Frontal cortex (tissue), 4 donors: ENCODE results near the gene APC. TPM values are rescaled to one million over a fixed set of nuclear protein-coding genes. Genes with fewer than 3 reads are reported as not detected.
A peak's percentile ranks its signal among the peaks of the same experiment; 100 is the strongest.

Experiments
- DNase-seq, 2 donors: peaks; one replicate each; pipeline ENCODE4 v3.0.0; 2012; ENCODE audit warnings: low spot score in 2 of 2
- FAIRE-seq: peaks from 2 replicates; lab custom pipeline; 2012; peaks lifted over from hg19 to GRCh38; lab: Jason Lieb, UNC
- total RNA-seq: library from RNA; depleted of rRNA; stranded (reverse); fragments of >200 nt; gene quantifications from one replicate; pipeline ENCODE4 v1.2.3, GENCODE V29; 2014
- donor health status: control.
- donor health status: control.
- donor health status: control.

Gene APC
- total RNA-seq, 1 donor from 2014 or later = 301 TPM

- peak; percentile 96 for FAIRE-seq
- DNase-seq = no peak
These were observed 25.5 kb downstream of the APC start for GRCh38 chr5:112763165-112763564.

DNA sequence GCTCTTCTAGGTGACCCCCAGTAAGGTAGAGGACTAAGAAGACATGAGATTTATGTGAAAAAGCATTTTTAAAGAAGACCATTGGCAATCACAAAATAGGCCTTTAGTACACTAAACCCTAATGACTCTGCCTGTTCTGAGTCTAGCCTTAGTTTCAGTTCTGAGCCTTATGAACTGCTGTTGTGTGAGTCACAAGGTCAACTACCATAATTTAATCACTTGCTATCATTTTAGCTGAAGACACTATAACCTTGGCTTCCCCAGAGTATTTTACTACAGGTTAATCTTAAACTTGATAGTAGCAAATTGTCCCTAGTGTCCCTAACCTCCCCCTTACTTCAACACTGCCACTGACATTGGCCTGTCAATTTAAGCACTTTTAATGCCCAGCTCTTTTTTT lies 34.4 kb downstream of the APC start:
- no peak for DNase-seq

DNA sequence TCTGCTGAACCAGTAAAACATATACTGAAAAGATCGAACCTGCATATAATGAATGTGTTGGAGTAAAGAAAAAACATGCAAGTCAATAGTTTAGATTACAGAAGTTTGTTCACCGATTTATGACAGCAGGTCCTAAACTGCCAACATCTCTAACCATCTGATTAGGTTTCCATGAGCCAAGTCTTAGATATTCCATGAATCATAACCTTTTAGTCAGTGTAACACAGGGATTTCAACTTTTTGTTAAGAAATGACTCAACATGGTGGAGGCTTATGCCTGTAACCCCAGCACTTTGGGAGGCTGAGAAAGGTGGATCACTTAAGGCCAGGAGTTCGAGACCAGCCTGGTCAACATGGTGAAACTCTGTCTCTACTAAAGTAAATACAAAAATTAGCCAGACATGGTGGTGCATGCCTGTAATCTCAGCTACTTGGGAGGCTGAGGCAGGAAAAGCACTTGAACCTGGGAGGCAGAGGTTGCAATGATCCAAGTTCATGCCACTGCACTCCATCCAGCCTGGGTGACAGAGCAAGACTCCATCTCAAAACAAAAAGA lies 38.7 kb downstream of the APC start:
- DNase-seq (no peak), FAIRE-seq (no peak)

More for the DNA sequence above, 34.4 kb downstream of the APC start:
- no peak for FAIRE-seq

DNA sequence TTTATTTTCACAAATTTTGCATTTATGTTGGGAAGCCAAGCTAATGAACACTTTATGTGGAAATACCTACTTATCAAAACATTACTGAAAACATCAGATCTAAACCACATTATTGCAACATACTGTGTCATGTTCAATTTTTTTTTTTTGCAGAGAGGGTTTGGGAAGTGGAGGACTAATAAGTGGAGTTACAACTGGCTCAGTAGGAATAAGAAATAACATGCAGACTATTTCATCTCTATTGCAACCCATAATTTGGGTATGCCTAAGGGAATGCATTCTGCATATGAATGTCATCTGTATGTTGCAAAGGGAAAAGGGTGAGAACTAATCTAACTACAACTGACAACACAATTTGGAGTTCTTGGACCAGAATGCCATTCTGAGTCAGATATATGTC lies 41.8 kb downstream of the APC start:
- no peak for FAIRE-seq
- no peak for DNase-seq

GRCh38 chr5:112784726-112785125 lies 47.0 kb downstream of the APC start:
- FAIRE-seq (no peak), DNase-seq (no peak)

DNA sequence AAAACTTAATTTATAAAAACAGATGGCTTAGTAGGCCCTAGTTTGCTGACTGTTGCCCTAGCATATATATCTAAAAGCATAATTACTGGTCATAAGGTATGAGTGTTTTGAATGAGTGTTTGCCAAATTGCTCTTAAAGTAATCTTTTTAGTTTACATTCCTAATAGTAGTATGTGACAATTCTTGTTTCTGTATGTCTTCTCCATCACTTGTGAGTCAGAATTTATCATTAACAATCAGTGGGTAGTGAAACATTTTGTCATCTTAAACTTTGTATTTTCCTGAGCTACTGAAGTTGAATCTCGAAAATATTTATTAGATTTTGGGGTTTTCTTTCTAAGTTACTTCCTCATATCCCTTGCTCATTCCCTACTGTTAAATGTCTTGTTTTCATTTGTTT lies 49.6 kb downstream of the APC start:
- FAIRE-seq = no peak
- no peak for DNase-seq

- DNase-seq = no peak
- FAIRE-seq = no peak
These were observed 50.2 kb downstream of the APC start for GRCh38 chr5:112787896-112788295.

GRCh38 chr5:112793201-112793600 lies 55.5 kb downstream of the APC start:
- no peak for DNase-seq
- FAIRE-seq = no peak

GRCh38 chr5:112794410-112794809 lies 56.7 kb downstream of the APC start:
- DNase-seq (no peak), FAIRE-seq (no peak)

GRCh38 chr5:112795342-112795741 lies 57.7 kb downstream of the APC start:
- no peak for DNase-seq

DNA sequence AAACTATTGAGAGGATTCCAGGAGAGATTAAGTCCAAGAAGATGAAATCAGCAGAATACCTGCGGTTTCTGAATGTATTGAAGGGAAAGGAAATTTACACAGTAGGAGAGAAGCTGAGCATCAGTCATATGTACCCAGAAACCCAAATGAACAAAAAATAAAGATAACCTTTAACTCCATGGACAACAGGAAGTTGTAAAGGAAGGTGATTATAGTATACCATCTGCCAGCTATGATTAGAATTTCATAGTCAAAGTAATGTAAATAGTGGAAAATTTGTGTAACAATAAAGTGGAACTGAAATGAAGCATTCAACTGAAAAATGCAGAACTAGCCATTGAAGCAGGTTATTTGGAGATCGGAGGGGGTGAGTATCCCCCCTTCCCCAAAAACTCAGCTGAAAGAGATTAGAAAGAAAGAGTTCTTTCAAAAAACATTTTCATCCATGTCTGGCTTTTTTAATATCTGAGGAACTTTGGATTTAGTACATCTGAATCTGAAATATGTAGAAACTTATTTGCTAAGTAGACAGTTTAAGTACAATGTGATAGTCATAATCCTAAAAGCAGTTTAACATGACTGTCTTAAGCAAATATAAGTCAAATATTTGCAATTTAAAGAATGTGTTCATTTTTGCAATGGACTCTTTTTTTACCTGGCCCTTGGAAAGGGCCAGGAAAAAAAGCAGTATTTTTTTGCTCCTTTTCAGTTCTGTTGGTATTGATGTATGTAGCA lies 58.4 kb downstream of the APC start:
- FAIRE-seq (no peak), DNase-seq (no peak)

More at GRCh38 chr5:112795342-112795741, 57.7 kb downstream of the APC start:
- FAIRE-seq = no peak

DNA sequence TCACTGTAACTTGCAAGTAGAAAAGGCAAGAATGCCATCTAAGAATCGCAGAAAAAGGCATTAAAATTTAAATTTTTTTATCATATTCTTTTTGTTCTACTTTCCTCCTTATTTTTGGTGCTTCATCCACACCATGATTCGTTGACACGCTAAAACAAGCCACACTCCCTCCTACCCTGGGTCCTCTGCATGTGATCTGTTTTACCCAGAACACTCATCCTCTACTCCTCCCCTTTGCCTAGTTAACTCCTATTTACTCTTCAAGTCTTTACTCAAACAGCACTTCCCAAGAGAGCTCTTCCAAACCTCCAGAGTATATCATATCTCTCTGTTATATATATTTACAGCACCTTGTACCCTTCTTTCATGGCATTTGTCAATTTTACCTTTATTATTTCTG lies 62.0 kb downstream of the APC start:
- no peak for DNase-seq
- no peak for FAIRE-seq

DNA sequence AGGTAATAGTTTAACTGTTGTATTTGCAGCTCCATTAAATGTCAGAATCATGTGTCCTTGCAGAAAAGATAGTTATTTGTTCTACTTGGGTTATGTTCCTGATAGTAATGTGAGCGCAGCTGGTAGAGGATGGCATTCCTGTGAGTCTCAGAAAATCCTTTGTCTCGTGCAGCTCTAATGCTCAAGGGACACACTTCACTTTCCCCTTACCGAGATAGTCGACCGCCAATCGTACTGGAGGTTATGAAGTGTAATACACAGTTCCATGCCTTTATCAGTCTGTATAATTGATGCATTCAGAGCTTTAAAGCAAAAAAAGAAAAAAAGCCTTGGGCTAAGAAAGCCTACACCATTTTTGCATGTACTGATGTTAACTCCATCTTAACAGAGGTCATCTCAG lies 63.2 kb downstream of the APC start:
- FAIRE-seq (no peak), DNase-seq (no peak)

DNA sequence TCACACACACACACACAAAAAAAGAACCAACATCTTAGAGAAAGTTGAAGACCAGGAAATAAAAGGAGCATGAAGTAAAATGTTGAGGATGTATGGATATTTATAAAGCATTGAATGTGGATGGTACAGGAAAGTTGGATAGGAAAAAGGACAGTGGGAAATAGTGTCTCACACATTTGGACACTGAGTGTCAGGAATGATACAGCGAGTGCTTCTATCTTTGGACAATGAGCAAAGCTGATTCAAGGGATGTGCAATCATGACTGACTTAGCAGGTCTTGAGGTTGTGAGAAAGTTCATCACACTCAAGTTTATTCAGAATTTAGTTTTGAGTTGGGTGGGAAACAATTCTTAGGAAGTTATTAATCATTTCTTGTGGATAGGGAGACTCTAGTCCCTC lies 73.3 kb downstream of the APC start:
- no peak for FAIRE-seq
- no peak for DNase-seq

DNA sequence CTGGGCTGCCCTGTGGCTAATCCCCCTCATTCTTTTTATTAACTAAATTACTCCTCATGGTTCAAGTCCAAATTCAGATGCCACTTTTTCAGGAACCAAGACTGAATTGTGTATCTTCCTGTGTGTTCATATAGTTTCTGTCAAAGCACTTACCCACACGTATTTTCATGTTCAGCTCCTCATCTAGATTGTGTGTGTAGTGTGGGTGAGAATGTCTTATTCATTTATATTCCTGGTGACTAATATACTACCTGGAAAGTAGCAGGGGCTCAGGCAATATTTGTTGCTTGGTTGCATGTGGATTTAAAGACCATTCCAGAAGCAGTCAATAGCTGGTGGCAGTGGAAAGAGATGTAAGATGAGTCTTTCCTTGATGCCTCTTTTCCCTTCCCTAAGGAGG lies 74.9 kb downstream of the APC start:
- DNase-seq = no peak
- FAIRE-seq = no peak

GRCh38 chr5:112820246-112820645 lies 82.6 kb downstream of the APC start:
- DNase-seq (no peak), FAIRE-seq (no peak)

DNA sequence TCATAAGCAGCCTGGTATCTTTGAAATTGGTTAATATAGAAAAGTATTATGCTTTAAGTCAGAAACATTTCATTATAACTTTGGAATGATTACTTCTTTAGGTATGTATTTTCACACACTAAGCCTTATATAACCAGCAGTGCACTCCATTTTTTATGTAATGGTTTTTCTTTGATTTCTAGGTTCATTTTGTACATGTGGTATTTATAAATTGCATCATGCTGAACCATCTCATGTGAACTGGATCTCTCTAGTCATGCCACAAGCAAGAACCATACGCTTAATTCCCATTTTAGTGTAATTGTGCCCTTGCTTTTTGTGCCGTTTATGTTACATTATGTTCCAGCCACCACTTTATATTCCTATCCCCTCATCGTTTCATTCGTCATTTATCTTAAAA lies 84.8 kb downstream of the APC start:
- FAIRE-seq (no peak), DNase-seq (no peak)

DNA sequence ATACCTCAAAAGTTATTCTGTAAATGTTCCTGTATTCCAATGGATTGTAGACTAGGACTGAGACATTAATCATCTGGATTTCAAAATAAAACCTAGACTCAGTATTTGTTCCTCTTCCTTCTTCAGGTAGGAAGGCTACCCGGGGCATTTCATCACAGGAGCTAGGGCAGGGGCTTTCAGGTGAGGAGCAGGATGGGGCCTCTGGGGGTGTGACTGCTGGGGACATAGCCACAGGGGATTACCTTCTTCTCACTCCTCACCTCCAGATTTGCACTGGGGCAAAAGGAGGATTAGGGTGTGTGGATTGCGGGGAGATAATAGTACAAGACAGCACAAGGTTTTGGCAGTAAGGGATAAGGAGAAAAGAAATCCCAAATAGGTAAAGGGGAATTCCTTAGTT lies 85.5 kb downstream of the APC start:
- DNase-seq (no peak), FAIRE-seq (no peak)

DNA sequence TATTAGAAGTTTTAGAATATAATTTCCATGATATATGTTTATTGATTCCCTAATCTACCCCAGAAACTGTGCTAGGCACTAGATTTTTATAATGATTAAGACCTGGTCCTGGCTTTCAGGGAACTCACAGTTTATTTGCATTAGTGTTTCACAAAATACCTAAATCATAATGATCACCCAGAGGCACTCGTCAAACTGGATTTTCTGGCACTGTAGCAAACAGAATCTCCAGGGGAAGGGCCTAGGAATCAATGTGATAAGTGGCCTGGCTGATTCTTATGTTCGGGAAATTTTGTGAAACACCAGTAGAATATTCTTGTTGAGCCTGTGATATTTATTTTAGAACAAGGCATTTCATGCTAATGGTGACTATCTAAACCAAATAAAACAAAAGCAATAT lies 86.0 kb downstream of the APC start:
- DNase-seq = no peak
- no peak for FAIRE-seq

GRCh38 chr5:112824197-112824596 lies 86.5 kb downstream of the APC start:
- FAIRE-seq (no peak), DNase-seq (no peak)

GRCh38 chr5:112830378-112830777 lies 92.7 kb downstream of the APC start:
- DNase-seq = no peak
- no peak for FAIRE-seq

DNA sequence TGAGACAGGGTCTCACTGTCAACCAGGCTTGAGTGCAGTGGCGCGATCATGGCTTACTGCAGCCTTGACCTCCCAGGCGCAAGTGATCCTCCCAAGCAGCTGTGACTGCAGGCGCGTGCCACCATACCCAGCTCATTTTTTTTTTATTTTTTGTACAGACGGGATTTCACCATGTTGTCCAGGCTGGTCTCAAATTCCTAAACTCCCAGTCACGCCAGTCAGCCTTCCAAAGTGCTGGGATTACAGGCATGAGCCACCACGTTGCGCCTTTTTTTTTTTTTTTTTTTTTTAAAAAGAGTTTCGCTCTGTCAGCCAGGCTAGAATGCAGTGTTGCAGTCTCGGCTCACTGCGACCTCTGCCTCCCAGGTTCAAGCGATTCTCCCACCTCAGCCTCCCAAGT lies 96.3 kb downstream of the APC start:
- FAIRE-seq = no peak
- DNase-seq = no peak
